ENCODE data around the gene NRXN2.
"Not testable (repeated sequence)": the region's sequence is repeated elsewhere in the genome, so short reads cannot be mapped to it uniquely, and the experiment has no call there.

The NRXN2 gene

DNA sequence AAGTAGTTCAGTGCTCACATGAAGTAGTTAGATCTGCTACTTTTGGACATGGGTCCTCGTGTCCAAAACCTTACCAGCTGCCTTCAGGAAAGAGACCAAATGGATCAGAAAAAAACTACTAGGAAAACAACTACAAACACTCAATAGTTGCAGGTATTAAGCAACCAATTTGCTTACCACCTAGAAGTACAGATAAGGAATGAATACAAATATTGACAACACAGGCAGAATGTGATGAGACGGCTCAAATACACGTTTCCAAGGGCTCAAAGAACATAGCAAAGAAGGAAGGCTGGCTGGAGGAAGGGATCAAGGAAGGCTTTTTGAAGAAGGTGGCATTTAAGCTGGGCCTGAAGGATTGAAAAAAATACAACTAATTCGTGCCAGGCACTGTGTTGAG, 41.8 kb downstream of the NRXN2 start:
- Histone ChIP-seq H3K9me3 (ENCODE audit: control insufficient read depth, insufficient read depth, low read length) (no peaks in the 10 kb centered on the region), H3K9ac (ENCODE audit: low read depth, low read length) (no peak overlapping the region), H3K4me1 (ENCODE audit: insufficient read depth, low read length) (no peaks in the 10 kb centered on the region), H3K36me3 (ENCODE audit: insufficient read depth, low read length) (no peaks in the 10 kb centered on the region)

DNA sequence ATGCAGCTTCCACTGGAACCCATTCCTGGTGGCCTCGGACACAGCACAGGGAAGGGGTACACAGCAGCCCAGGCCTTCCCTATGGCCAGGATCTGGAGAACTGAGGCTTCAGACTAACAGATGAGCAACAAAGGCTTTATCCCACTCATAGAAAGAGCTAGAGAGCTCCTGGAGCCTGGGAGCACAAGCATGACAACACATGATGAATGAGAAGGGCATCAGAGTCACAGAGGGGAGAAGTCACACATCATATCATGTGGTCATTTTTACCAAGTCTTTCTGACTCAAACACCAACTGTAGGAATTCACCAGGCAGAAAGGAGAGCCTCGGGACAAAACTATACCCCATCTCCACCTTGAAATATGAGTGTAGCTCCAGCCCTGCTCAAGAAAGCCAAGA, 43.2 kb downstream of the NRXN2 start:
- H3K4me1 ChIP-seq (ENCODE audit: insufficient read depth, low read length), result no peaks in the 10 kb centered on the region; the same call in 1 of the 2 replicates
- H3K9me3 ChIP-seq (ENCODE audit: control insufficient read depth, insufficient read depth, low read length), result no peaks in the 10 kb centered on the region
- no peak overlapping the region for H3K9ac ChIP-seq (ENCODE audit: low read depth, low read length)
- H3K36me3 ChIP-seq (ENCODE audit: insufficient read depth, low read length), result no peaks in the 10 kb centered on the region

GRCh38 chr11:64677441-64678023, 45.5 kb downstream of the NRXN2 start:
- H3K4me1 ChIP-seq (ENCODE audit: insufficient read depth, low read length), result no peaks in the 10 kb centered on the region; the same call in 1 of the 2 replicates
- no peaks in the 10 kb centered on the region for H3K9me3 ChIP-seq (ENCODE audit: control insufficient read depth, insufficient read depth, low read length)
- H3K9ac ChIP-seq (ENCODE audit: low read depth, low read length), result no peak overlapping the region

DNA sequence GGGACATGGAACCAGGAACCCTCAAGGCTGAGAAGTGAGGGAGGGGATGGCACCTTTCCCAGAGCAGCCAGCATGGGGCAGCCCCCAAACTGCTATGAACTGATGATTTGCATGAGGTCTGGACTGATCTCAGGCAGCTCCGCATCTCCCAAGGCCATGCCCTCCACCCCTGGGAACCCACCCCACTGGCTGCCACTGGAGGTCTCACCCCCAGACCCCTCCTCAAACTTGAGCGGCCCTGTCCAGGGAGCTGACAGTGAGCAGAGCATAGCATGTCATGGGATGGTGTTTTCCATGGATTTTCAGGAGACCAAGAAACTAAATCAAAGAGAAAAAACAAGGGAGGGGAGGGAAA, 46.8 kb downstream of the NRXN2 start:
- H3K9ac ChIP-seq (ENCODE audit: low read depth, low read length), result no peak overlapping the region
- no peaks in the 10 kb centered on the region; the same call in 1 of the 2 replicates for H3K4me1 ChIP-seq (ENCODE audit: insufficient read depth, low read length)
- no peaks in the 10 kb centered on the region for H3K36me3 ChIP-seq (ENCODE audit: insufficient read depth, low read length)
- no peaks in the 10 kb centered on the region for H3K9me3 ChIP-seq (ENCODE audit: control insufficient read depth, insufficient read depth, low read length)

More at GRCh38 chr11:64677441-64678023, 45.5 kb downstream of the NRXN2 start:
- no peaks in the 10 kb centered on the region for H3K36me3 ChIP-seq (ENCODE audit: insufficient read depth, low read length)

DNA sequence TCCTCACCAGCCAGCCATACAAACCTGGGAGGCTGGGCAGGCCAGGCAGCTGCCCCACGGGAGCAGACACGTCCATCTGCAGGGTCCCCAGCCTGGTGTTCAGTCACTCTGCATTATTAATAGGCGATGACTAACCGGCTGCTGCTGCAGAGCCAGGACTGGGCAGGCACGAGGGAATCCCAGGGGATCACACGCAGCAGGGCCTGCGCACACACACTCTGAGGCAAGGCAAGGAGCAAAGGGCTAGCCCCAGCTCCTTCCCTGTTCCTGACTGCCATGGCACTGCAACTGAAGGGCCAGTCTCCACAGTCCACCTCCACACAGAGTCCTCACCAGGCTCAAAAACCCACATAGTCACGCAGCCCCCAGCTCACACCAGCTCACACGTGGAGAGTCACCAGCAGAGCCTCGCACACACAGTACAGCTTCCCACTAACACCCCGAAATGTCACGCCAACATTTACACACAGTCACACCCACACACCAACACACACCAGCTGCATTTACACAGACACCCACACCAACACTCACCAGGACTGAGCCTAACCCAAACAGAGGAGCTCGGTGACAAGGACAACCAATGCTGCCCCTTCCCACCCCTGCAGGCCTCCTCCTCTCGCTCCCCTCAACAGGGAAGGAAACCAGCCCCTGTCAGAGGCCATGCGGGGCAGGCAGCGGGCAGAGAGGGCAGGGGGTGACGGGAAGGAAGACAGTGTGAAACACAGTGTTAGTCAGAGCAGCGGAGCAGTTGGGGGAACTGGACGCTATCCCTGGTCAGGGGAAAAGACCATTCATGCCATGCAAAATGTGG, 47.3 kb downstream of the NRXN2 start:
- Histone ChIP-seq H3K36me3 (ENCODE audit: insufficient read depth, low read length) (no peaks in the 10 kb centered on the region), H3K9me3 (ENCODE audit: control insufficient read depth, insufficient read depth, low read length) (no peaks in the 10 kb centered on the region), H3K9ac (ENCODE audit: low read depth, low read length) (no peak overlapping the region), H3K4me1 (ENCODE audit: insufficient read depth, low read length) (no peaks in the 10 kb centered on the region; the same call in 1 of the 2 replicates)

DNA sequence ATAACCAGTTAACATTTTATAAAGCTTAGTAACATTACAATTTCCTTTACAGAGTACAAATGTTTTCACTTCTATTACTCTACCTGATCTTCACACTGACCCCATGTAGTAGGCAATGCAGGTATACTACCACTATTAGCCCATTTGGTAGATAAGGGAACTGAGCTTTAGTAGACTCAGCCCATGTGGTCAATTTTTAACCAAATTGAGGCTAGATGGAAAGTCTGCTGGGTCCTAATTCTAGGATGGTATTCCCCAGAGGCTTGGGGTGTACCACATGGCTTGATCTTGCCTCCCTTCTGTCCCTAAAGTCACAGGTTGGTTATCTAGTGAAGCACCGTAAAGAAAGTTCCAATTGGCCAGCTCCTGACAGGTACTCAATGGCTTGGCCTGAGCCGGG, 48.2 kb downstream of the NRXN2 start:
- Histone ChIP-seq H3K36me3 (ENCODE audit: insufficient read depth, low read length) (no peaks in the 10 kb centered on the region), H3K9me3 (ENCODE audit: control insufficient read depth, insufficient read depth, low read length) (no peaks in the 10 kb centered on the region), H3K4me1 (ENCODE audit: insufficient read depth, low read length) (no peaks in the 10 kb centered on the region; the same call in 1 of the 2 replicates), H3K9ac (ENCODE audit: low read depth, low read length) (no peak overlapping the region)

DNA sequence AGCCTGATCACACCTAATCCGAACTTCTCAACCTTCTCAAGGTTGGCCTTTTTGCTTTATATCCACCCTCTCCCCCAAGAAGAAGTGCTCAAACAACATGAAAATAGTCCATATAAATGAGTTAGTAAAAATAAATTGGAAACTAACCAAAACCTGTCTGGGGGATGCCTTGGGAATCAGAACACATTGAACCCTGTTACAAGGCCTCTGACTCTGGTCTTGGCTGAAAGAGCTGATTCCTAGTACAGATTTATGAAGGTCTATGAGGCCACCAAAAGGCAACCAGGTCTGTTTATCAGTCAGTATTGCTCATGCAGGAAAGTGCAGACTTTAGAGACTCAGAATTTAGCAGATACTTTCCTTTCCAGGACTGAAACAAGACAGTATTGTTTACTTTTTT, 49.7 kb downstream of the NRXN2 start:
- H3K9ac ChIP-seq (ENCODE audit: low read depth, low read length), result no peak overlapping the region
- no peaks in the 10 kb centered on the region for H3K9me3 ChIP-seq (ENCODE audit: control insufficient read depth, insufficient read depth, low read length)
- H3K36me3 ChIP-seq (ENCODE audit: insufficient read depth, low read length), result no peaks in the 10 kb centered on the region
- H3K4me1 ChIP-seq (ENCODE audit: insufficient read depth, low read length), result no peaks in the 10 kb centered on the region; the same call in 1 of the 2 replicates

DNA sequence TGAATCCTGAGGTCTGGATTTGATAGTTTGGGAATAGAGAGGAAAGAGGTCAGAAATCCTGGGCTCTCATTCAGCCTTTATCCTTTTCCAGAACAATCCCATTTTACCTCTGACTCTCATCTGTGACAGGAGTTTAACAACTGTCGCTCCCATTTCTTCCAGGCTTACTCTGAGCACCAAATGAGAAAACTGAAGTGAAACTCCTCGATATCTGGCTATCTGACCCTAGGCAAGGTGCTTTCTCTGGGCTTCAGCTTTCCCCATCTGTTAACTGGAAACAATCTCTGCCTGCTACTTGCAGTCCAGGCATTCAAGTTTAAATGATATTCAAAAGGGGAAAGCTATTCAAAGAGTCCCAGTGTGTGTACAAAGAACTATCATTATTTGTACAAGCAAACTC, 50.1 kb downstream of the NRXN2 start:
- no peak overlapping the region for H3K9ac ChIP-seq (ENCODE audit: low read depth, low read length)
- no peaks in the 10 kb centered on the region for H3K9me3 ChIP-seq (ENCODE audit: control insufficient read depth, insufficient read depth, low read length)
- no peaks in the 10 kb centered on the region; the same call in 1 of the 2 replicates for H3K4me1 ChIP-seq (ENCODE audit: insufficient read depth, low read length)
- H3K36me3 ChIP-seq (ENCODE audit: insufficient read depth, low read length), result no peaks in the 10 kb centered on the region

- Histone ChIP-seq H3K9me3 (ENCODE audit: control insufficient read depth, insufficient read depth, low read length) (no peaks in the 10 kb centered on the region), H3K36me3 (ENCODE audit: insufficient read depth, low read length) (no peaks in the 10 kb centered on the region), H3K9ac (ENCODE audit: low read depth, low read length) (no peak overlapping the region), H3K4me1 (ENCODE audit: insufficient read depth, low read length) (no peaks in the 10 kb centered on the region; the same call in 1 of the 2 replicates)
These were observed 52.0 kb downstream of the NRXN2 start for GRCh38 chr11:64670975-64671374.

DNA sequence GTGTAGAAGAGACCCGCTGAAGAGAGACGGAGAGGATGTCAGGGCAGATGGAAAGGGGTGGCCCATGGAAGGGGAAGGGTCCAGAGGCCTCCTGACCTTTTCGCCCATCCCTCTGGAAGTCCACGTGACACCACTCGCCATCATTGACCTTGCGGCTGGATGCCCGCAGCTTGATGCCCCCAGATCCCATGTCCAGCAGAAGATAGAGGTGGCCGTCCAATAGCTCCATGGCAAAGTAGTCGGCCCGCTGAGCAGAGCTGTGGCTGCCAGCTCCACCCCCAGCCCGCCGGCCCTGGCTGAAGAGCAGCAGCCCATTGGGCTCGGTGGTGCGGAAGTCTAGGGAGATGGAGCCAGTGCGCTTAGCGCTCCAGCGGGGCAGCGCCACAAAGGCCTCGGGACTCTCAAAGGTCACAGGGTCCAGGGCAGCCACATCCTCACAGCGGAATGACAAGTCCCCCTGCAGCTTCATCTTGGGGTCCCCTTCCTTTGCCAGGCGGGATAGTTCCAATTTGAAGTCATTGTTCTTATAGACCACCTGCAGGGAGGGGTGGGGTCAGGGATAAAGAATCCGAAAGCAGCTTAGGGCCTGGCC, 55.7 kb downstream of the NRXN2 start:
- Histone ChIP-seq H3K4me1 (ENCODE audit: insufficient read depth, low read length) (no peaks in the 10 kb centered on the region), H3K9me3 (ENCODE audit: control insufficient read depth, insufficient read depth, low read length) (no peaks in the 10 kb centered on the region), H3K9ac (ENCODE audit: low read depth, low read length) (no peak overlapping the region), H3K36me3 (ENCODE audit: insufficient read depth, low read length) (no peaks in the 10 kb centered on the region)

DNA sequence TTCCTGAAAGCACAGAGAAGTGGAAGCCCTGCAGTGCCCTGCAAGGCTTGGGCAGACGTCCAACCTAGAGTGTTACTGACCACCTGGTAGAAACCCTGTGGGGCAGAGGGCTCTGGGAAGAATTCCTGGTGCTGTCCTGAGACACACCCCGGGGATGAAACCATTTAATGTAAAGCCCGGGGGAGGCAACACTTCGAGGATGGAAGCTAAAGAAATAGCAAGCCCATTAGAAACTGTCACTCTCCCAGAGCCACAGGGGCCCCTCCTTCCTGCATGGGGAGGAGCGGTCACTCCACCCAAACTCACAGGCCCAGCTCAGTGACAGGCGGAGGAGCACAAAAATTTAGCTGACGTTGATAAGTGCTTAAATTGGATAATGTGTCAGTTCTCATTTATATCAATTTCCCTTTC, 57.6 kb downstream of the NRXN2 start:
- Histone ChIP-seq H3K9me3 (ENCODE audit: control insufficient read depth, insufficient read depth, low read length) (no peaks in the 10 kb centered on the region), H3K4me1 (ENCODE audit: insufficient read depth, low read length) (peaks cover 9% of the 10 kb centered on the region; the same call in 1 of the 2 replicates), H3K9ac (ENCODE audit: low read depth, low read length) (no peak overlapping the region), H3K36me3 (ENCODE audit: insufficient read depth, low read length) (no peaks in the 10 kb centered on the region)

GRCh38 chr11:64664236-64664870, 58.6 kb downstream of the NRXN2 start:
- H3K9ac ChIP-seq (ENCODE audit: low read depth, low read length); H3K36me3 ChIP-seq (ENCODE audit: insufficient read depth, low read length); H3K9me3 ChIP-seq (ENCODE audit: control insufficient read depth, insufficient read depth, low read length); H3K4me1 ChIP-seq (ENCODE audit: insufficient read depth, low read length): not testable (repeated sequence)

DNA sequence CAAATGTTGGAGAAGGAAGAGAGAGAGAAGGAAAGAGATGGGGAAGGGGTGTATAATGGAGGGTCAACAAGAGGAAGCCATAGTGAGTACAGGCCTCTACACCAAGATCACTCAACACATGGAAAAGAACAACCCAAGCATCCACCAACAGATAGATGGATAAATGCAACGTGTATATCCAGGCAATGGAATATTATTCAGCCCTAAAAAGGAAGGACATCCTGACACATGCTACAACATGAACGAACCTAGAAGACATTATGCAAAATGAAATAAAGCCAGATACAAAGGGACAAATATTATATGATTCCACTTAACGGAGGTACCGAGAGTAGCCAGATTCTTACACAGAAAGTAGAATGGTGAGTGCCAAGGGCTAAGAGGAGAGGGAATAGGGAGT, 59.3 kb downstream of the NRXN2 start:
- Histone ChIP-seq H3K9ac (ENCODE audit: low read depth, low read length) (no peak overlapping the region), H3K36me3 (ENCODE audit: insufficient read depth, low read length) (no peaks in the 10 kb centered on the region), H3K4me1 (ENCODE audit: insufficient read depth, low read length) (peaks cover 9% of the 10 kb centered on the region; the same call in 1 of the 2 replicates), H3K9me3 (ENCODE audit: control insufficient read depth, insufficient read depth, low read length) (no peaks in the 10 kb centered on the region)

DNA sequence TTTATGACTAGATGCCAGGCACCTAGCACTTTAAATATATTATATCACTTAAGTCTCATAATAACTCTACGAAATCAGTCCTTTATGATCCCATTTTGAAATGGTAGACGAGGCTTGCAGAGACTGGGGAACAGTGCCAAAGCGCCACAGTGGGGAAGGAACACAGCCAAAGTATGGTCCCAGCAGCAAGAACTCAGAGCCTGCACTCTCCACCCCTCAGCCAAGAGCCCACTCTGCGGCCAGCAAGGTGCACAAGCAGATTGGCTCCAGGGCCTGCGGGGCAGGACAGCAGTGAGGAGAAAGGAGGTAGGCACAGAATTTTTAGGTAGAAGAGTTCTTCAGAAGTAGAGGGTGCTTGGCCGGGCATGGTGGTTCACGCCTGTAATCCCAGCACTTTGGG, 61.4 kb downstream of the NRXN2 start:
- Histone ChIP-seq H3K4me1 (ENCODE audit: insufficient read depth, low read length) (peaks cover 9% of the 10 kb centered on the region; the same call in 1 of the 2 replicates), H3K36me3 (ENCODE audit: insufficient read depth, low read length) (no peaks in the 10 kb centered on the region), H3K9me3 (ENCODE audit: control insufficient read depth, insufficient read depth, low read length) (no peaks in the 10 kb centered on the region), H3K9ac (ENCODE audit: low read depth, low read length) (no peak overlapping the region)
